ENCODE results near the gene TUT4.

DNA sequence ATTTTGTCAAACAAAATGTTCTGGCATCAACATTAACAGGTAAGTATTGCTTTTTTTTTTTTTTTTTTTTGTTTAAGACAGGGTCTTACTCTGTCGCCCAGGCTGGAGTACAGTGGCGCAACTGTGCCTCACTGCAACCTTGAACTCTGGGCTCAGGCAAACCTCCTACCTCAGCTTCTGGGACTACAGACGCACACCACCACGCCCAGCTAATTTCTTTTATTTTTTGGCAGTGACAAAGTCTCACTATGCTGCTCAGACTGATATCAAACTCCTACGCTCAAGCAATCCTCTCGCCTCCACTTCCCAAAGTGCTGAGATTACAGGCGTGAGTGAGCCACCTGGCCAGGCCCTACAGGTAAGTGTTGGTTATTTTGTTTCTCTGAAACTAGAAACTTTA lies 2.4 kb downstream of the TUT4 start:
- TF ChIP-seq SP1 (IDR thresholded peaks at IDR 0.05) (no peak), HDGF (IDR thresholded peaks at IDR 0.05; ENCODE audit: borderline replicate concordance) (no peak), SUZ12 (IDR thresholded peaks at IDR 0.05) (no peak), BHLHE40 (IDR thresholded peaks at IDR 0.05; ENCODE audit: borderline replicate concordance) (no peak), NFRKB (IDR thresholded peaks at IDR 0.05) (no peak), TARDBP (IDR thresholded peaks at IDR 0.05) (no peak), ZNF384 (IDR thresholded peaks at IDR 0.05) (no peak)

All from HEK293T (cell line).